Measurements from ENCODE around the gene HOXD4.
A peak's percentile ranks its signal among the peaks of the same experiment; 100 is the strongest.

Gene HOXD4

DNA sequence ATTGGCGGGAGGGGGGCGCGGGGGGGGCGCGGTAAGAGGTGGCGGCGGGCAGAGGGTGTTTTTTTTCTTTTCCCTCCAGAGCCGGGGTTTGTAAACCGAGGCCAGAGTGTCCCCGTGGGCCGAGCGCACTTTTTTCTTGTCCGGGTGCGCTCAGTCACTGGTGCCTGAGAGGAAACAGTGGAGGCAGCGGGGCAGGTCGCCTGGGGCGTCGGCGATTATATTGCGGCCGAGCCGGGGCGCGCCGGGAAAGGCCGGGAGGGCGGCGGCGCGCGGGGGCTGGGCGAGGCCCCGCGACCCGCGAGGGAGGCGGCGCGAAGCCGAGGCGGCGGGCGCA lies 21.6 kb upstream of the HOXD4 start:
- ATAC-seq: peak; percentile 5; the same call in 2 of the 3 replicates
- TF ChIP-seq RARB (CRISPR knock-in tag; IDR thresholded peaks at IDR 0.05) (no peak), ZC3H10 (CRISPR knock-in tag; IDR thresholded peaks at IDR 0.05) (no peak), ESRRG (CRISPR knock-in tag; IDR thresholded peaks at IDR 0.05) (no peak), CSDC2 (CRISPR knock-in tag; IDR thresholded peaks at IDR 0.05) (no peak), ZNF70 (CRISPR knock-in tag; IDR thresholded peaks at IDR 0.05) (no peak), PATZ1 (CRISPR knock-in tag; IDR thresholded peaks at IDR 0.05; ENCODE audit: borderline replicate concordance) (no peak), ISL1 (CRISPR knock-in tag; IDR thresholded peaks at IDR 0.05) (no peak), BACH2 (CRISPR knock-in tag; IDR thresholded peaks at IDR 0.05; ENCODE audit: borderline replicate concordance) (no peak), POU6F1 (CRISPR knock-in tag; IDR thresholded peaks at IDR 0.05; ENCODE audit: borderline replicate concordance, low read depth) (no peak), SNAI2 (CRISPR knock-in tag; IDR thresholded peaks at IDR 0.05) (no peak), TOX (CRISPR knock-in tag; IDR thresholded peaks at IDR 0.05; ENCODE audit: borderline replicate concordance) (no peak), ZFP3 (CRISPR knock-in tag; IDR thresholded peaks at IDR 0.05) (no peak), PPARA (CRISPR knock-in tag; IDR thresholded peaks at IDR 0.05; ENCODE audit: borderline replicate concordance) (no peak), ZNF8 (CRISPR knock-in tag; IDR thresholded peaks at IDR 0.05) (no peak), ARNTL (CRISPR knock-in tag; IDR thresholded peaks at IDR 0.05; ENCODE audit: borderline replicate concordance, low read depth) (no peak), TSHZ2 (CRISPR knock-in tag; IDR thresholded peaks at IDR 0.05) (no peak), CSRNP3 (CRISPR knock-in tag; IDR thresholded peaks at IDR 0.05) (no peak), CREB5 (CRISPR knock-in tag; IDR thresholded peaks at IDR 0.05; ENCODE audit: low read depth) (no peak)

GRCh38 chr2:176130147-176130956 lies 21.0 kb upstream of the HOXD4 start:
- ATAC-seq: peak; percentile 38
- TF ChIP-seq CSDC2 (CRISPR knock-in tag; IDR thresholded peaks at IDR 0.05) (0 out of 2 replicates have a peak, but pooled peaks have one; percentile 35), POU6F1 (CRISPR knock-in tag; IDR thresholded peaks at IDR 0.05; ENCODE audit: borderline replicate concordance, low read depth) (no peak), ARNTL (CRISPR knock-in tag; IDR thresholded peaks at IDR 0.05; ENCODE audit: borderline replicate concordance, low read depth) (no peak), CREB5 (CRISPR knock-in tag; IDR thresholded peaks at IDR 0.05; ENCODE audit: low read depth) (no peak), PATZ1 (CRISPR knock-in tag; IDR thresholded peaks at IDR 0.05; ENCODE audit: borderline replicate concordance) (0 out of 2 replicates have a peak, but pooled peaks have one; percentile 58), ZFP30 (CRISPR knock-in tag; IDR thresholded peaks at IDR 0.05) (no peak), ZFP3 (CRISPR knock-in tag; IDR thresholded peaks at IDR 0.05) (no peak), TOX (CRISPR knock-in tag; IDR thresholded peaks at IDR 0.05; ENCODE audit: borderline replicate concordance) (no peak), SNAI2 (CRISPR knock-in tag; IDR thresholded peaks at IDR 0.05) (no peak), ZNF70 (CRISPR knock-in tag; IDR thresholded peaks at IDR 0.05) (no peak)

All from SK-N-SH treated with all-trans-retinoic acid at 6 μM for 48 hours (cell line).